Measurements from ENCODE around the gene DTNB.

Gene DTNB

GRCh38 chr2:25664965-25665307 is 8.4 kb downstream of the DTNB start:
- H3K9me3 ChIP-seq (replicated peaks in 1 of 11), result 0 out of 22 replicates have a peak, but pooled peaks cover 0 to 4% (median 0%) of the 10 kb centered on the region in 11 experiments
- H3K27ac ChIP-seq, result no peak overlapping the region
- TF ChIP-seq Cebpa-rat (IDR thresholded peaks at IDR 0.05), result peak in 2 of 11 experiments; percentile 14 to 26; a peak in 1 of 22 replicates
- H3K4me1 ChIP-seq, result peaks cover 0 to 7% (median 0%) of the 10 kb centered on the region in 10 experiments; a peak in 1 of 20 replicates
- H3K36me3 ChIP-seq, result no peaks in the 10 kb centered on the region; a peak in 1 of 22 replicates
- H3K4me2 ChIP-seq, result no peak overlapping the region
- no peaks in the 10 kb centered on the region for H3K27me3 ChIP-seq
- no peak overlapping the region for H3K4me3 ChIP-seq
- H4K20me1 ChIP-seq, result peaks cover 0 to 13% (median 0%) of the 10 kb centered on the region in 11 experiments; a peak in 5 of 22 replicates
- no peak overlapping the region for H3K9ac ChIP-seq

- no peak overlapping the region for H3K9ac ChIP-seq
- no peaks in the 10 kb centered on the region; a peak in 1 of 22 replicates for H3K36me3 ChIP-seq
- 0 out of 22 replicates have a peak, but pooled peaks cover 0 to 9% (median 0%) of the 10 kb centered on the region in 11 experiments for H3K9me3 ChIP-seq (replicated peaks in 1 of 11)
- H4K20me1 ChIP-seq, result peaks cover 0 to 7% (median 0%) of the 10 kb centered on the region in 11 experiments; a peak in 4 of 22 replicates
- no peaks in the 10 kb centered on the region for H3K27me3 ChIP-seq
- TF ChIP-seq Cebpa-rat (IDR thresholded peaks at IDR 0.05), result no peak
- H3K4me1 ChIP-seq, result peaks cover 0 to 7% (median 0%) of the 10 kb centered on the region in 10 experiments; a peak in 1 of 20 replicates
- peak overlapping the region in 2 of 11 experiments; percentile 3 to 31; a peak in 2 of 22 replicates for H3K4me2 ChIP-seq
- no peak overlapping the region for H3K27ac ChIP-seq
- no peak overlapping the region for H3K4me3 ChIP-seq
These were observed 9.0 kb downstream of the DTNB start for GRCh38 chr2:25664183-25664964.

- H3K4me2 ChIP-seq, result no peak overlapping the region
- H3K27me3 ChIP-seq, result no peaks in the 10 kb centered on the region
- 0 out of 22 replicates have a peak, but pooled peaks cover 0 to 9% (median 0%) of the 10 kb centered on the region in 11 experiments for H3K9me3 ChIP-seq (replicated peaks in 1 of 11)
- TF ChIP-seq Cebpa-rat (IDR thresholded peaks at IDR 0.05), result no peak
- no peak overlapping the region for H3K27ac ChIP-seq
- H3K4me1 ChIP-seq, result peaks cover 0 to 9% (median 4%) of the 10 kb centered on the region in 10 experiments; a peak in 15 of 20 replicates
- peaks cover 0 to 11% (median 0%) of the 10 kb centered on the region in 11 experiments; a peak in 1 of 22 replicates for H4K20me1 ChIP-seq
- peaks cover 4 to 19% (median 13%) of the 10 kb centered on the region in 11 experiments; a peak in 16 of 22 replicates for H3K36me3 ChIP-seq
- no peak overlapping the region for H3K4me3 ChIP-seq
- no peak overlapping the region for H3K9ac ChIP-seq
These were observed 18.1 kb downstream of the DTNB start for GRCh38 chr2:25655316-25655715.

DNA sequence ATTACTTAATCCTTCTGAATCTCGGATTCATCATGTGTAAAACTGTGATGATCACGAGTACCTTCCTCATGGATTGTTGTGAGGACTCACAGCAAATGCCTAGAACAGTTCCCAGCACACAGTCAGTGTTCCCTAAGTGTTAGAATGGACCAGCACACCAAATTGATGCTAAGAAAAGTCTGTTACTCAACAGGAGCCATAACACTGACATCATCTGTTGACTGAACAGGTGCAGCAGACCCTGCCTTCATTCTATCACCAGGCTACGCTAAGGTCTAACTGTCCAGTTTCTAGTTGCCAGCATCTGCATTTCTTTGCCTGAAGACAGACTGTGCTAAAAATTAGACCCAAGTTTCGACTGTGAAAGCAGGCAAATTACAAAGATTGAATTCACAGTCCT is 18.6 kb downstream of the DTNB start:
- Histone ChIP-seq H3K9me3 (replicated peaks in 1 of 11) (0 out of 22 replicates have a peak, but pooled peaks cover 0 to 4% (median 0%) of the 10 kb centered on the region in 11 experiments), H3K4me2 (no peak overlapping the region), H4K20me1 (peaks cover 0 to 11% (median 0%) of the 10 kb centered on the region in 11 experiments; a peak in 1 of 22 replicates), H3K36me3 (peaks cover 6 to 24% (median 17%) of the 10 kb centered on the region in 11 experiments; a peak in 17 of 22 replicates), H3K4me1 (peaks cover 0 to 14% (median 9%) of the 10 kb centered on the region in 10 experiments; a peak in 16 of 20 replicates), H3K9ac (no peak overlapping the region), H3K27me3 (no peaks in the 10 kb centered on the region), H3K4me3 (no peak overlapping the region), H3K27ac (no peak overlapping the region)
- TF ChIP-seq Cebpa-rat (IDR thresholded peaks at IDR 0.05), result no peak

- H4K20me1 ChIP-seq, result peaks cover 0 to 11% (median 0%) of the 10 kb centered on the region in 11 experiments; a peak in 1 of 22 replicates
- H3K36me3 ChIP-seq, result peaks cover 6 to 31% (median 19%) of the 10 kb centered on the region in 11 experiments; a peak in 18 of 22 replicates
- H3K9ac ChIP-seq, result no peak overlapping the region
- no peaks in the 10 kb centered on the region for H3K27me3 ChIP-seq
- H3K4me3 ChIP-seq, result no peak overlapping the region
- H3K27ac ChIP-seq, result no peak overlapping the region
- H3K9me3 ChIP-seq (replicated peaks in 1 of 11), result no peaks in the 10 kb centered on the region
- H3K4me1 ChIP-seq, result peaks cover 0 to 20% (median 10%) of the 10 kb centered on the region in 10 experiments; a peak in 16 of 20 replicates
- TF ChIP-seq Cebpa-rat (IDR thresholded peaks at IDR 0.05), result no peak
- no peak overlapping the region for H3K4me2 ChIP-seq
These were observed 21.5 kb downstream of the DTNB start for GRCh38 chr2:25651782-25652455.

GRCh38 chr2:25651066-25651465 is 22.3 kb downstream of the DTNB start:
- TF ChIP-seq Cebpa-rat (IDR thresholded peaks at IDR 0.05), result no peak
- peaks cover 6 to 31% (median 19%) of the 10 kb centered on the region in 11 experiments; a peak in 18 of 22 replicates for H3K36me3 ChIP-seq
- H3K27me3 ChIP-seq, result no peaks in the 10 kb centered on the region
- peaks cover 0 to 20% (median 10%) of the 10 kb centered on the region in 10 experiments; a peak in 16 of 20 replicates for H3K4me1 ChIP-seq
- no peak overlapping the region for H3K4me3 ChIP-seq
- H4K20me1 ChIP-seq, result peaks cover 0 to 11% (median 0%) of the 10 kb centered on the region in 11 experiments; a peak in 1 of 22 replicates
- no peak overlapping the region for H3K4me2 ChIP-seq
- H3K9me3 ChIP-seq (replicated peaks in 1 of 11), result no peaks in the 10 kb centered on the region
- H3K27ac ChIP-seq, result peak overlapping the region in 1 of 11 experiments; percentile 25; a peak in 1 of 22 replicates
- H3K9ac ChIP-seq, result no peak overlapping the region

GRCh38 chr2:25650256-25650655 is 23.1 kb downstream of the DTNB start:
- no peaks in the 10 kb centered on the region for H3K27me3 ChIP-seq
- H3K9me3 ChIP-seq (replicated peaks in 1 of 11), result no peaks in the 10 kb centered on the region
- peaks cover 6 to 31% (median 23%) of the 10 kb centered on the region in 11 experiments; a peak in 18 of 22 replicates for H3K36me3 ChIP-seq
- H3K27ac ChIP-seq, result peak overlapping the region in 1 of 11 experiments; percentile 15; a peak in 2 of 22 replicates
- peaks cover 0 to 20% (median 10%) of the 10 kb centered on the region in 10 experiments; a peak in 16 of 20 replicates for H3K4me1 ChIP-seq
- H3K4me2 ChIP-seq, result peak overlapping the region in 9 of 11 experiments; percentile 6 to 54 (median 37); a peak in 14 of 22 replicates
- no peak for TF ChIP-seq Cebpa-rat (IDR thresholded peaks at IDR 0.05)
- no peak overlapping the region for H3K4me3 ChIP-seq
- no peak overlapping the region for H3K9ac ChIP-seq
- peaks cover 0 to 8% (median 0%) of the 10 kb centered on the region in 11 experiments; a peak in 1 of 22 replicates for H4K20me1 ChIP-seq

GRCh38 chr2:25649786-25650185 is 23.6 kb downstream of the DTNB start:
- H3K27ac ChIP-seq, result peak overlapping the region in 1 of 11 experiments; percentile 15; a peak in 1 of 22 replicates

More at GRCh38 chr2:25649786-25650185, 23.6 kb downstream of the DTNB start:
- TF ChIP-seq Cebpa-rat (IDR thresholded peaks at IDR 0.05), result no peak
- H3K9me3 ChIP-seq (replicated peaks in 1 of 11), result no peaks in the 10 kb centered on the region
- peaks cover 6 to 33% (median 24%) of the 10 kb centered on the region in 11 experiments; a peak in 18 of 22 replicates for H3K36me3 ChIP-seq
- peaks cover 0 to 6% (median 0%) of the 10 kb centered on the region in 11 experiments; a peak in 1 of 22 replicates for H4K20me1 ChIP-seq
- no peaks in the 10 kb centered on the region for H3K27me3 ChIP-seq
- H3K4me2 ChIP-seq, result peak overlapping the region in 9 of 11 experiments; percentile 6 to 54 (median 37); a peak in 11 of 22 replicates
- H3K9ac ChIP-seq, result no peak overlapping the region
- peaks cover 0 to 20% (median 10%) of the 10 kb centered on the region in 10 experiments; a peak in 16 of 20 replicates for H3K4me1 ChIP-seq
- H3K4me3 ChIP-seq, result no peak overlapping the region
